Measurements from ENCODE around the gene EIF4A3. TPM values are rescaled to one million over a fixed set of nuclear protein-coding genes. Genes with fewer than 3 reads are reported as not detected.

Gene EIF4A3
- total and polyA plus RNA-seq, 4 donors, result 29.0 to 35.1 (median 33.4) TPM

DNA sequence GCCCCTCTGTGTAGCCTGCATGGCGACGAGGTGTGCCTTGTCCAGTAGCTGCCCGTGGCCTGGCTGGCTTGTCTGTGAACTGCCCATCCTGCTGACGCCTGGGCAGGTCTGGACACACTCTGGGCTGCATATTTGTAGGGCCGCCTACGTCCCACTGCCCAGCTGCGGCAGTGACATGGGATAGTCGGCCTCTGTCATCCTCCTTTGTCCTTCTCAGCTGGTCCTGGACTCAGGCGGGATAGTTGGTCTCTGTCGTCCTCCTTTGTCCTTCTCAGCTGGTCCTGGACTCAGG lies 37.4 kb upstream of the EIF4A3 start (continued):
- TF ChIP-seq, protein P1, sequence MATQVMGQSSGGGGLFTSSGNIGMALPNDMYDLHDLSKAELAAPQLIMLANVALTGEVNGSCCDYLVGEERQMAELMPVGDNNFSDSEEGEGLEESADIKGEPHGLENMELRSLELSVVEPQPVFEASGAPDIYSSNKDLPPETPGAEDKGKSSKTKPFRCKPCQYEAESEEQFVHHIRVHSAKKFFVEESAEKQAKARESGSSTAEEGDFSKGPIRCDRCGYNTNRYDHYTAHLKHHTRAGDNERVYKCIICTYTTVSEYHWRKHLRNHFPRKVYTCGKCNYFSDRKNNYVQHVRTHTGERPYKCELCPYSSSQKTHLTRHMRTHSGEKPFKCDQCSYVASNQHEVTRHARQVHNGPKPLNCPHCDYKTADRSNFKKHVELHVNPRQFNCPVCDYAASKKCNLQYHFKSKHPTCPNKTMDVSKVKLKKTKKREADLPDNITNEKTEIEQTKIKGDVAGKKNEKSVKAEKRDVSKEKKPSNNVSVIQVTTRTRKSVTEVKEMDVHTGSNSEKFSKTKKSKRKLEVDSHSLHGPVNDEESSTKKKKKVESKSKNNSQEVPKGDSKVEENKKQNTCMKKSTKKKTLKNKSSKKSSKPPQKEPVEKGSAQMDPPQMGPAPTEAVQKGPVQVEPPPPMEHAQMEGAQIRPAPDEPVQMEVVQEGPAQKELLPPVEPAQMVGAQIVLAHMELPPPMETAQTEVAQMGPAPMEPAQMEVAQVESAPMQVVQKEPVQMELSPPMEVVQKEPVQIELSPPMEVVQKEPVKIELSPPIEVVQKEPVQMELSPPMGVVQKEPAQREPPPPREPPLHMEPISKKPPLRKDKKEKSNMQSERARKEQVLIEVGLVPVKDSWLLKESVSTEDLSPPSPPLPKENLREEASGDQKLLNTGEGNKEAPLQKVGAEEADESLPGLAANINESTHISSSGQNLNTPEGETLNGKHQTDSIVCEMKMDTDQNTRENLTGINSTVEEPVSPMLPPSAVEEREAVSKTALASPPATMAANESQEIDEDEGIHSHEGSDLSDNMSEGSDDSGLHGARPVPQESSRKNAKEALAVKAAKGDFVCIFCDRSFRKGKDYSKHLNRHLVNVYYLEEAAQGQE (IDR thresholded peaks at IDR 0.05), result no peak
- TF ChIP-seq YY1 (IDR thresholded peaks at IDR 0.05), result no peak

DNA sequence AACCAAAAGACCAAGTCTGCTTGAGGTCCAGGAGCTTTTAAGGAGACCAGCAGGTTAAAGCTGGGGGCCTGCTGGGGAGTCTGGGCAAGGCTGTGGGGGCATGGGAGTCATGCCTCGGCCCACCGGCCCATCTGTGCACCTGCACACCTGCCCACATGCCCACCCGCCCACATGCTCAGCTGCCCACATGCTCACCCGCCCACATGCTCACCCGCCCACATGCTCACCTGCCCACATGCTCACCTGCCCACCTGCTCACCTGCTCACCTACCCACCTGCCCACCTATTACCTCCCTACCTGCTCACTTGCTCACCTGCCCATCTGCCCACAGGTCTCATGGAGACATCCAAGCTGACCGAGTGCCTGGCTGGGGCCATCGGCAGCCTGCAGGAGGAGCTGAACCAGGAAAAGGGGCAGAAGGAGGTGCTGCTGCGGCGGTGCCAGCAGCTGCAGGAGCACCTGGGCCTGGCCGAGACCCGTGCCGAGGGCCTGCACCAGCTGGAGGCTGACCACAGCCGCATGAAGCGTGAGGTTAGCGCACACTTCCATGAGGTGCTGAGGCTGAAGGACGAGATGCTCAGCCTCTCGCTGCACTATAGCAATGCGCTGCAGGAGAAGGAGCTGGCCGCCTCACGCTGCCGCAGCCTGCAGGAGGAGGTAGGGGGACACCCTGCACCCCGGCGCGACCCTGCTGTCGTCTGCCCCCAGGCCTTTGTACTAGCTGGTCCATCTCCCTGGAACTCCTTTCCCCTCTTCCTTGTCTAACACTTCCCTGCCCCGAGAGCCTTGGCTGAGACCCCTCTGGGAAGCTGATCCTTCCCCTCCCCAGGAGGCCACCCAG lies 36.9 kb upstream of the EIF4A3 start:
- no peak overlapping the region for H3K27ac ChIP-seq (ENCODE audit: low read depth in 1 of 2, low read length in 2 of 2)
- no peaks in the 10 kb centered on the region for H3K4me1 ChIP-seq (ENCODE audit: control insufficient read depth in 4 of 4, insufficient read depth in 4 of 4, low read length in 3 of 4)
- TF ChIP-seq HNF4A (conservative IDR thresholded peaks at IDR 0.05), result no peak
- no peak for TF ChIP-seq RAD21 (IDR thresholded peaks at IDR 0.05)
- TF ChIP-seq FOXA2 (IDR thresholded peaks at IDR 0.05), result no peak
- TF ChIP-seq, protein P1 (IDR thresholded peaks at IDR 0.05), result no peak
- no peak for TF ChIP-seq YY1 (IDR thresholded peaks at IDR 0.05)
- H3K36me3 ChIP-seq (ENCODE audit: control insufficient read depth in 4 of 4, insufficient read depth in 3 of 4, low read depth in 1 of 4, low read length in 3 of 4), result no peaks in the 10 kb centered on the region
- no peak overlapping the region for H3K4me3 ChIP-seq (ENCODE audit: low read depth in 1 of 3, low read length in 3 of 3)
- 84% methylated on average over 26 of the region's 26 CpGs for WGBS
- no peaks in the 10 kb centered on the region for H3K27me3 ChIP-seq (ENCODE audit: control insufficient read depth in 4 of 4, insufficient read depth in 4 of 4, low read length in 3 of 4)
- DNase-seq (ENCODE audit: low spot score), result no peak
- H3K9me3 ChIP-seq (ENCODE audit: control insufficient read depth in 4 of 4, low read length in 3 of 4), result no peaks in the 10 kb centered on the region
- no peak overlapping the region for H3K9ac ChIP-seq (ENCODE audit: low read depth in 1 of 2, low read length in 2 of 2)

DNA sequence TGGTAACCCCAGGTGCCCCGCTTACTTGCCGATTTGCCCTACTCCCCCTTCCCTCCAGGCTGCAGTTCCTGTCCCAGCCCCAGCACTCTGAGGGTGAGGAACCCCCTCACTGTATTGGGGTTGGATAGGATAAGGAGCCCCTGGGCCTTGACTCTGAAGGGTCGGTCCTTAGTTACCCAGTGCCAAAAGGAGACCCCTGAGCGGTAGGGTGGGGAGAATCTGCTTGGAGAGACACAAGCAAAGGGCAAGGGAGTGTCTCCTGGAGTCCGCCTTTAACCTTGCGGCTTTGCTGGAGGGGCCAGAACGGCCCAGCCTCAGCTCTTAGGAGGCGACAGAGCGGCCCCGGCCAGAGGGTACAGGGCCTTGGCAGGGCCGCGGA lies 35.9 kb upstream of the EIF4A3 start:
- no peaks in the 10 kb centered on the region for H3K9me3 ChIP-seq (ENCODE audit: control insufficient read depth in 4 of 4, low read length in 3 of 4)
- H3K4me1 ChIP-seq (ENCODE audit: control insufficient read depth in 4 of 4, insufficient read depth in 4 of 4, low read length in 3 of 4), result no peaks in the 10 kb centered on the region
- H3K9ac ChIP-seq (ENCODE audit: low read depth in 1 of 2, low read length in 2 of 2), result no peak overlapping the region
- DNase-seq (ENCODE audit: low spot score), result no peak
- no peak overlapping the region for H3K27ac ChIP-seq (ENCODE audit: low read depth in 1 of 2, low read length in 2 of 2)
- H3K4me3 ChIP-seq (ENCODE audit: low read depth in 1 of 3, low read length in 3 of 3), result no peak overlapping the region
- no peak for TF ChIP-seq RXRA (IDR thresholded peaks at IDR 0.05)
- TF ChIP-seq, protein P2, sequence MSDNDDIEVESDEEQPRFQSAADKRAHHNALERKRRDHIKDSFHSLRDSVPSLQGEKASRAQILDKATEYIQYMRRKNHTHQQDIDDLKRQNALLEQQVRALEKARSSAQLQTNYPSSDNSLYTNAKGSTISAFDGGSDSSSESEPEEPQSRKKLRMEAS (IDR thresholded peaks at IDR 0.05), result no peak
- TF ChIP-seq FOXA2 (IDR thresholded peaks at IDR 0.05), result no peak
- no peaks in the 10 kb centered on the region for H3K36me3 ChIP-seq (ENCODE audit: control insufficient read depth in 4 of 4, insufficient read depth in 3 of 4, low read depth in 1 of 4, low read length in 3 of 4)
- H3K27me3 ChIP-seq (ENCODE audit: control insufficient read depth in 4 of 4, insufficient read depth in 4 of 4, low read length in 3 of 4), result no peaks in the 10 kb centered on the region
- WGBS, result 93% methylated on average over 12 of the region's 12 CpGs

Data from liver (tissue), 9 donors.